OCI-LY7 (cell line): ENCODE data around the gene TMEM209.
"Not testable (repeated sequence)": the region's sequence is repeated elsewhere in the genome, so short reads cannot be mapped to it uniquely, and the experiment has no call there.

Experiments used
- EZH2phosphoT487 ChIP-seq: fragments of 200-600 bp; sonication (generic); IDR thresholded peaks from 2 replicates; pipeline ENCODE4 v1.6.1; 2018; ENCODE audit warnings: low read depth, borderline replicate concordance, mild to moderate bottlenecking, mixed run types, antibody characterized with exemption, low read length, moderate library complexity, mixed read lengths
- TF ChIP-seq, protein P1 (sequence below): fragments of 200-600 bp; sonication (generic); conservative IDR thresholded peaks from 2 replicates; pipeline ENCODE4 v1.5.1; 2014; ENCODE audit warnings: mild to moderate bottlenecking, antibody characterized with exemption, low read length, moderate library complexity, mixed read lengths

GRCh38 chr7:130236361-130236760 lies 31.2 kb upstream of the TMEM209 start:
- TF ChIP-seq, protein P1, sequence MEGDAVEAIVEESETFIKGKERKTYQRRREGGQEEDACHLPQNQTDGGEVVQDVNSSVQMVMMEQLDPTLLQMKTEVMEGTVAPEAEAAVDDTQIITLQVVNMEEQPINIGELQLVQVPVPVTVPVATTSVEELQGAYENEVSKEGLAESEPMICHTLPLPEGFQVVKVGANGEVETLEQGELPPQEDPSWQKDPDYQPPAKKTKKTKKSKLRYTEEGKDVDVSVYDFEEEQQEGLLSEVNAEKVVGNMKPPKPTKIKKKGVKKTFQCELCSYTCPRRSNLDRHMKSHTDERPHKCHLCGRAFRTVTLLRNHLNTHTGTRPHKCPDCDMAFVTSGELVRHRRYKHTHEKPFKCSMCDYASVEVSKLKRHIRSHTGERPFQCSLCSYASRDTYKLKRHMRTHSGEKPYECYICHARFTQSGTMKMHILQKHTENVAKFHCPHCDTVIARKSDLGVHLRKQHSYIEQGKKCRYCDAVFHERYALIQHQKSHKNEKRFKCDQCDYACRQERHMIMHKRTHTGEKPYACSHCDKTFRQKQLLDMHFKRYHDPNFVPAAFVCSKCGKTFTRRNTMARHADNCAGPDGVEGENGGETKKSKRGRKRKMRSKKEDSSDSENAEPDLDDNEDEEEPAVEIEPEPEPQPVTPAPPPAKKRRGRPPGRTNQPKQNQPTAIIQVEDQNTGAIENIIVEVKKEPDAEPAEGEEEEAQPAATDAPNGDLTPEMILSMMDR, result not testable (repeated sequence)
- not testable (repeated sequence) for TF ChIP-seq EZH2phosphoT487
